Tongue (tissue), 3 donors: ENCODE data around the gene SLC9A7. TPM values are rescaled to one million over a fixed set of nuclear protein-coding genes. Genes with fewer than 3 reads are reported as not detected.
A peak's percentile ranks its signal among the peaks of the same experiment; 100 is the strongest.

Experiments
- DNase-seq: peaks from one replicate; pipeline ENCODE4 v3.0.0-alpha.2; 2015
- small RNA-seq: library from RNA; depleted of rRNA; stranded (forward); fragments of <200 nt; gene quantifications from one replicate; pipeline ENCODE3, GENCODE V24; 2014; ENCODE audit warnings: low replicate concordance
- total RNA-seq: library from RNA; depleted of rRNA; stranded (reverse); fragments of >200 nt; gene quantifications from one replicate; pipeline ENCODE4 v1.2.3, GENCODE V29; 2014

Gene SLC9A7
- total RNA-seq, 1 donor from 2014 or later: 6.9 TPM

GRCh38 chrX:46573331-46573891 lies 185.5 kb downstream of the SLC9A7 start, which contains the start of gene CHST7:
CHST7 (plus strand) TSS chrX:46573765; CDS start chrX:46573932, 167 bp downstream.
- DNase-seq: peak; percentile 69

- DNase-seq: no peak
These were observed 186.5 kb downstream of the SLC9A7 start for GRCh38 chrX:46572340-46572936.

- DNase-seq: no peak
These were observed 187.2 kb downstream of the SLC9A7 start for GRCh38 chrX:46571423-46572339.

GRCh38 chrX:46569621-46570020 lies 189.3 kb downstream of the SLC9A7 start:
- DNase-seq: no peak

- no peak for DNase-seq
These were observed 191.5 kb downstream of the SLC9A7 start for GRCh38 chrX:46567388-46567787.

GRCh38 chrX:46561824-46562657 lies 196.9 kb downstream of the SLC9A7 start:
- peak; percentile 24 for DNase-seq

- peak; percentile 19 for DNase-seq
These were observed 199.9 kb downstream of the SLC9A7 start for GRCh38 chrX:46559062-46559461.

- DNase-seq: peak; percentile 22
These were observed 204.0 kb downstream of the SLC9A7 start for GRCh38 chrX:46554942-46555341.

- DNase-seq: no peak
These were observed 205.0 kb downstream of the SLC9A7 start for GRCh38 chrX:46553935-46554334.

- no peak for DNase-seq
These were observed 207.3 kb downstream of the SLC9A7 start for GRCh38 chrX:46551494-46552128.

- DNase-seq: no peak
These were observed 209.0 kb downstream of the SLC9A7 start for GRCh38 chrX:46549914-46550313.

Small RNAs within 50 kb of the gene (small RNA-seq; reads per million reads assigned to genes)
- not detected for gene RF00017

Other genes with a start within 250 kb of the SLC9A7 start
- gene ZNF674, start 213.7 kb downstream of the SLC9A7 start, total RNA-seq: 6.6 TPM
- gene CHST7, start 185.4 kb downstream of the SLC9A7 start, total RNA-seq: 11.7 TPM
- 15.0 TPM for gene RP2, start 77.9 kb upstream of the SLC9A7 start, total RNA-seq
- gene JADE3, start 153.3 kb upstream of the SLC9A7 start, total RNA-seq: 6.3 TPM